ENCODE data around the gene CHIT1.

The CHIT1 gene

GRCh38 chr1:203189951-203190352 is 39.5 kb downstream of the CHIT1 start:
- DNase-seq (ENCODE audit: low read depth, low spot score): no peak

GRCh38 chr1:203188686-203189232 is 40.7 kb downstream of the CHIT1 start:
- no peak for DNase-seq (ENCODE audit: low read depth, low spot score)

GRCh38 chr1:203187689-203188264 is 41.7 kb downstream of the CHIT1 start:
- DNase-seq (ENCODE audit: low read depth, low spot score): no peak

- no peak for DNase-seq (ENCODE audit: low read depth, low spot score)
Observed at GRCh38 chr1:203187304-203187685, 42.2 kb downstream of the CHIT1 start.

GRCh38 chr1:203186446-203187303 is 42.8 kb downstream of the CHIT1 start, which contains the start of gene CHI3L1:
CHI3L1 (minus strand) TSS chr1:203186704; CDS start chr1:203186623, 81 bp downstream.
- no peak for DNase-seq (ENCODE audit: low read depth, low spot score)

- DNase-seq (ENCODE audit: low read depth, low spot score): no peak
Observed at GRCh38 chr1:203186091-203186445, 43.4 kb downstream of the CHIT1 start.

GRCh38 chr1:203185585-203185984 is 43.9 kb downstream of the CHIT1 start:
- DNase-seq (ENCODE audit: low read depth, low spot score): no peak

GRCh38 chr1:203185061-203185461 is 44.4 kb downstream of the CHIT1 start:
- DNase-seq (ENCODE audit: low read depth, low spot score): no peak

- no peak for DNase-seq (ENCODE audit: low read depth, low spot score)
Observed at GRCh38 chr1:203184467-203184866, 45.0 kb downstream of the CHIT1 start.

GRCh38 chr1:203183828-203184227 is 45.6 kb downstream of the CHIT1 start:
- DNase-seq (ENCODE audit: low read depth, low spot score): no peak

GRCh38 chr1:203182387-203182953 is 47.0 kb downstream of the CHIT1 start:
- no peak for DNase-seq (ENCODE audit: low read depth, low spot score)

GRCh38 chr1:203181586-203182386 is 47.7 kb downstream of the CHIT1 start:
- DNase-seq (ENCODE audit: low read depth, low spot score): no peak

- DNase-seq (ENCODE audit: low read depth, low spot score): no peak
Observed at GRCh38 chr1:203180611-203181330, 48.7 kb downstream of the CHIT1 start.

GRCh38 chr1:203179667-203180005 is 49.8 kb downstream of the CHIT1 start:
- DNase-seq (ENCODE audit: low read depth, low spot score): no peak

- no peak for DNase-seq (ENCODE audit: low read depth, low spot score)
Observed at GRCh38 chr1:203178821-203179666, 50.4 kb downstream of the CHIT1 start.

- no peak for DNase-seq (ENCODE audit: low read depth, low spot score)
Observed at GRCh38 chr1:203178083-203178482, 51.4 kb downstream of the CHIT1 start.

GRCh38 chr1:203177470-203178039 is 51.9 kb downstream of the CHIT1 start:
- no peak for DNase-seq (ENCODE audit: low read depth, low spot score)

GRCh38 chr1:203177036-203177405 is 52.5 kb downstream of the CHIT1 start:
- no peak for DNase-seq (ENCODE audit: low read depth, low spot score)

- no peak for DNase-seq (ENCODE audit: low read depth, low spot score)
Observed at GRCh38 chr1:203176273-203177035, 53.0 kb downstream of the CHIT1 start.
